ENCODE results near the gene MED27.

MED27 gene

DNA sequence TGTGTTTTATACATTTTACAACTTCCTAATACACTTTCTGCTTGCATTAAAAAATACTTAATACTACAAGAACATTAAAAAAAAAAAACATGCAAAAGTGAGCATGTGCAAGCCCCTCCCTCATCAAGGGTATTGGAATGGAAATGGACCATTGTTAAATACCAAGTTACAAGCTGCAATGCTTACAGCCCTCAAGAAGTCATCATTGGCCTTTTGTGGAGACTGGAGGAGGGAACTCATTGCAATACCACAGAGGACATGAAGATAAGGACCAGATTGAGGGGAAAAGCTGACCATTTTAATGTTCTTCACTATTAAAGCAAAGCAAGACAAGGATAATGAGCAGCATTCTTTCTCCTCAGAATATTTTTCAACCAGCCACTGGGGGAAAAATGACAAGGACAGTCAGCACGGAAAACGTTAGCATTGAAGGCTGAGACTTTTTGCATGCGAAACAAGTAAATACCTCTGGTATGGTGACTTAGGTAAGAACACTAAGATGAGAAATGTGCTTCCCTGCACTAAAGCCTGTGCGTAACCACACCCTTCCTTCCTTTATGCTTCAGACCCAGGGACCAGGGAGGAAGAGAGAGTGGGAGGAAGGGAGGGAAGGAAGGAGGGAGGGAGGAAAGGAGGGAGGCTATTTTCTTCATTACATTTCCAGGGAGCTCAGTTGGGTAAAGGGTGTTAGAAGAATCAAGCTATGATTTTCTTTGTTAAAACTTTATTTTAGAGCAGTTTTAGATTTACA, 198.7 kb downstream of the MED27 start:
- no peak for DNase-seq (ENCODE audit: low read depth, low spot score)
- POLR2A ChIA-PET, result no interaction called here
- CTCF ChIA-PET, result no interaction called here
- TF ChIP-seq, protein P1, sequence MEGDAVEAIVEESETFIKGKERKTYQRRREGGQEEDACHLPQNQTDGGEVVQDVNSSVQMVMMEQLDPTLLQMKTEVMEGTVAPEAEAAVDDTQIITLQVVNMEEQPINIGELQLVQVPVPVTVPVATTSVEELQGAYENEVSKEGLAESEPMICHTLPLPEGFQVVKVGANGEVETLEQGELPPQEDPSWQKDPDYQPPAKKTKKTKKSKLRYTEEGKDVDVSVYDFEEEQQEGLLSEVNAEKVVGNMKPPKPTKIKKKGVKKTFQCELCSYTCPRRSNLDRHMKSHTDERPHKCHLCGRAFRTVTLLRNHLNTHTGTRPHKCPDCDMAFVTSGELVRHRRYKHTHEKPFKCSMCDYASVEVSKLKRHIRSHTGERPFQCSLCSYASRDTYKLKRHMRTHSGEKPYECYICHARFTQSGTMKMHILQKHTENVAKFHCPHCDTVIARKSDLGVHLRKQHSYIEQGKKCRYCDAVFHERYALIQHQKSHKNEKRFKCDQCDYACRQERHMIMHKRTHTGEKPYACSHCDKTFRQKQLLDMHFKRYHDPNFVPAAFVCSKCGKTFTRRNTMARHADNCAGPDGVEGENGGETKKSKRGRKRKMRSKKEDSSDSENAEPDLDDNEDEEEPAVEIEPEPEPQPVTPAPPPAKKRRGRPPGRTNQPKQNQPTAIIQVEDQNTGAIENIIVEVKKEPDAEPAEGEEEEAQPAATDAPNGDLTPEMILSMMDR (IDR thresholded peaks at IDR 0.05; ENCODE audit: insufficient read depth, low read length, missing control alignments), result no peak
- H3K4me3 ChIP-seq (ENCODE audit: low read depth, low read length), result no peak overlapping the region

DNA sequence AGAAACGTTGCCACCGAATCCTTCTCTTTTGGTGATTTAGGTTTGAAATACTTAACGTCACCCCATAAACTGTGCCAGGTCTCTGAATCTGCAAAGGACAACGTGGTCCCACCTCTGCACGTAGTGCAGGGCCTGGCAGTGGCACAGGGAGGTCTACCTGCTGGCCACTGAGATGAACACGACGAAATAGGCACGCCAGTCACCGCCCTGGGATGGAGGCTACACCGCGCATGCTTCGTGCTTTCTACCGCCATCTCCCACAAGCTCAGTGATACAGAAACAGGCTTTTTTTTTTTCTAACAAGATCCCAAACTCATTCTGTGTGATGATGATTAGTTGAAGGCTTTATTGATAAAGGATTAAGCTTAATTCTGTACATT, 199.8 kb downstream of the MED27 start:
- TF ChIP-seq, protein P1 (IDR thresholded peaks at IDR 0.05; ENCODE audit: insufficient read depth, low read length, missing control alignments), result no peak
- H3K4me3 ChIP-seq (ENCODE audit: low read depth, low read length), result no peak overlapping the region
- ChIA-PET POLR2A (no interaction called here), CTCF (no interaction called here)
- no peak for DNase-seq (ENCODE audit: low read depth, low spot score)

DNA sequence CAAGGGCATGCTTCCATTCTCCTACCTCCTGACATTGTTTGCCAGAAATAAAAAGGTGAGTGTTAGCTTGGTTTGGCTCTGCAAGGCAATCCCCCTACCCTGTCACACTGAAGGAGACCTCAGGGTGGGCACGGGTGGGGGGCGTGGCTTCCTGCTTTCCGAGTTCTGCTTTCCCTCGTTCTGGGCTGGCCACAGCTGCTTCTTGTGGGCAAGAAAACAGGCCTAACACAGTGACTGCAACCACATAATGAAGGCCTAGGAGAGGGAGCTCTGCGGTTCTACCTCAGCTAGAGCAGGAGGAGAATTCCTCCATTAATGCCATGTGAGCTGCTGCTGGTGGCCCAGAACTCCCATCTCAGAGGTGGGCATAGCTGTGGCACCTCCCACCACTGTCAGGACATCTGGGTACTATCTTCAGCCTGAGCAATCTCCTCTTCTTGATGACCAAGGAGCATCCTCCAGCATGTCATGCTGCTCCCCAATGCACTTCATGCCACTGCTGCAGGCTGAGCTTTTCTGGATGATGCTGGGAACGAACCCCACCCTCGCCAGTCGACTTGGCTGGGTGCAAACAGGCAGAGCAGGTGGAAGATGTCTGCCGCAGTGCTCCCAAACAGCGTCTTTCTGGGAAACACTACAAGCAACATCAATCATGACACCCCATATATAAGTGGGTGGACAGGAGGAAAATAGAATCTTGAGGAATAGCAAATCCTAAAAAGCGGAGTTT, 200.3 kb downstream of the MED27 start:
- H3K4me3 ChIP-seq (ENCODE audit: low read depth, low read length), result no peak overlapping the region
- no peak for DNase-seq (ENCODE audit: low read depth, low spot score)
- TF ChIP-seq, protein P1 (IDR thresholded peaks at IDR 0.05; ENCODE audit: insufficient read depth, low read length, missing control alignments), result no peak
- ChIA-PET POLR2A (no interaction called here), CTCF (interaction anchor here (1.4 kb wide), 1 partner anchor 389 kb away, joined by 3 read pairs; no protein-coding TSS in a partner anchor)

DNA sequence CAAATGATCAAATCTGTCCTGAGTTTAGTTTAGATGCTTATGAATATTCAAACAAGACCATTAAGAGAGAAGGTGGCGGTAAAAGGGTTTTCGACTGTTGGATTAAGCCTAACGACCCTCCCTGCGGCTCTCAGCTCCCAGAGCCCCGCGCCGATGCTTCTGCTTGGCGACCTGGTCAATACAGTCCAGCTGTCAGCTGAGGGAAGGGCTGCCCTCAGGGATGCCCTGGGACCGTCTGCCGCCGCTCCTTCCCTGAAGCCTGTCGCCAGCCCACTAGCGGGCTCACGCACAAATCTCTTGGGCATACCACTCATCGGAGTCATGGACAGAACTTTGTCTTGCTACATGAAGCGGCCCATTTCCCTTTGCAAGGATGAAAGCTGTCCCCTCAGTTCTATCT, 203.2 kb downstream of the MED27 start:
- TF ChIP-seq, protein P1 (IDR thresholded peaks at IDR 0.05; ENCODE audit: insufficient read depth, low read length, missing control alignments), result no peak
- H3K4me3 ChIP-seq (ENCODE audit: low read depth, low read length), result no peak overlapping the region
- ChIA-PET POLR2A (no interaction called here), CTCF (interaction anchor here (1.4 kb wide), 1 partner anchor 10 kb away, joined by 3 read pairs; no protein-coding TSS in a partner anchor)
- no peak for DNase-seq (ENCODE audit: low read depth, low spot score)

DNA sequence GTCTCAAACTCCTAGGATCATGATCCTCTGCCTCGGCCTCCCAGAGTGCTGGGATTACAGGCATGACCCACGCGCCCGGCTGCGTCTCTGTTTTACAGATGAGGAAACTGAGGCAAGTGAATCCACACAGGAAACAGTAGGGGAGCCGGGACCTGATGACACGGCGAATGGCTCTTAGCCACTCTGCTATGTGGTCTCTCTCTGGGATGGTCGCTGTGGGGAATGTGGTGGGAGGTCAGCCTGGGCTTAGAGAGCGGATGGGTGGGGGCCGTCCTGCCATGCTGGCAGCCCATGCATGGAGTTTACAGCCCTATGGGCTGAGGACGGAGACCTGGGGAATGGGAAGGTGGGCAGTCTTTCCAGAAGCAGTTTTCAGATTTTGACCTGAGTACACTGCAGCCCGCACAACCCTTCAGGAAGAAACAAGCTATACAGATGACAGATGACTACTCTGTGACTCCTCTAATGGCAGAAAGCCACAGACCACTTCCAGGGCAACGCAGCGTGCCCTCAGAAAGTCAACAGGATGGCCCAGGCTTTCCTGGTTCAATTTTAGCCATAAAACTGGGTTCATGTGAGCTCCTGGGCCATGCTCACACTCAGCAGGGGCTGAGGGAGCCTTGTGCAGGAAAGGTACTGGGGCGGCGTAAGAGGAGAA, 203.7 kb downstream of the MED27 start:
- TF ChIP-seq, protein P1 (IDR thresholded peaks at IDR 0.05; ENCODE audit: insufficient read depth, low read length, missing control alignments), result no peak
- no peak for DNase-seq (ENCODE audit: low read depth, low spot score)
- POLR2A ChIA-PET, result no interaction called here
- H3K4me3 ChIP-seq (ENCODE audit: low read depth, low read length), result no peak overlapping the region
- CTCF ChIA-PET, result no interaction called here

All from AG04449 (cell line).